ENCODE measurements around the gene TEX29.

TEX29 gene

GRCh38 chr13:111319998-111320911 lies at the start of gene TEX29:
Gene TEX29, plus strand, starts transcription at chr13:111320642. Its CDS starts 249 bp downstream, at chr13:111320891.
- no peak for DNase-seq

GRCh38 chr13:111270765-111271698 lies 49.4 kb upstream of the TEX29 start:
- DNase-seq = no peak

- no peak for DNase-seq
Measured at GRCh38 chr13:111272117-111272516, 48.3 kb upstream of the TEX29 start.

DNA sequence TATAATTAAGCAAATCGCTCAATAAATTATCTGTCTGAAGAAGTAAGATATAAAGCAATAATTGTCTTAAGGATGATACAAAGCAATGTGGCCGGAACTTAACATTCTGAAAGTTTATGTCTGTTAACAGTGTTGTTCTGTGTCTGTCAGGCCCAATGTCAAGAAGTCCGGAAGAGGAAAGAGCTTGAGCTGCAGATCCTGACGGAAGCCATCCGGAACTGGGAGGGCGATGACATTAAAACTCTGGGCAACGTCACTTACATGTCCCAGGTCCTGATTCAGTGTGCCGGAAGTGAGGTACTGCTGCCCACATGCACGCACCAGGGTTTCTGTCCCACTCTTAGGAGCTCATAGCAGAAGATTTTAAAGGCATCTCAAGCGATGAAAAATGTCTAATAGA lies 45.1 kb upstream of the TEX29 start:
- no peak for DNase-seq

DNA sequence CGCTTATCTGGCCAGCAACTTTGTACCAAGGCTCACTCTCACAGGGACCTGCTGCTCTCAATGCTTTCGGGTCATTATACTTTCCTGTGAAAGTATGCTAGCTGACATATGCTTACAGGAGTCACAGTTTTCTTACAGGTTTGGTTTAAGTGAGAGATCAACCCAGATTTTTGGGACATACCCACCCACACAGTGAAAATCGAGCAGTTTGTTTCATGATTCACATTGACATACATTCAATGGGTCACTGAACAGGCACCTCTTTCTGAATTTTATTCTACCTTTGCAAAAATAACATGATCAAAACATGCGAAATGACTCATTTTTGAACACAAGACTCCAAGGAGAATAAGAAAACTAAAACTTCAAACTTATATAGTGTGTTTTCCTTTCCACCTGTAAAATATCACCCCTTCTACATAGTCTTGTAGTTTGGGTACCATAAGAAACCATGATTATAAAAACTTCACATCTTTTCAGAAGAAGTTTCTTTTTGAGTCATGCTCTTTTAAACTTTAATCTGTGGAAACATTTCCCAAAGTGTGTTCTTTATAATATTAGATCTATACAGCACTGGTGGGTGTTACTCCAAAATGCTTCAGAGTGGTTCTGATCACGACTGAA lies 44.3 kb upstream of the TEX29 start:
- DNase-seq = no peak

GRCh38 chr13:111278258-111278657 lies 42.2 kb upstream of the TEX29 start:
- no peak for DNase-seq

GRCh38 chr13:111278743-111279652 lies 41.4 kb upstream of the TEX29 start:
- no peak for DNase-seq

GRCh38 chr13:111280226-111280625 lies 40.2 kb upstream of the TEX29 start:
- no peak for DNase-seq

DNA sequence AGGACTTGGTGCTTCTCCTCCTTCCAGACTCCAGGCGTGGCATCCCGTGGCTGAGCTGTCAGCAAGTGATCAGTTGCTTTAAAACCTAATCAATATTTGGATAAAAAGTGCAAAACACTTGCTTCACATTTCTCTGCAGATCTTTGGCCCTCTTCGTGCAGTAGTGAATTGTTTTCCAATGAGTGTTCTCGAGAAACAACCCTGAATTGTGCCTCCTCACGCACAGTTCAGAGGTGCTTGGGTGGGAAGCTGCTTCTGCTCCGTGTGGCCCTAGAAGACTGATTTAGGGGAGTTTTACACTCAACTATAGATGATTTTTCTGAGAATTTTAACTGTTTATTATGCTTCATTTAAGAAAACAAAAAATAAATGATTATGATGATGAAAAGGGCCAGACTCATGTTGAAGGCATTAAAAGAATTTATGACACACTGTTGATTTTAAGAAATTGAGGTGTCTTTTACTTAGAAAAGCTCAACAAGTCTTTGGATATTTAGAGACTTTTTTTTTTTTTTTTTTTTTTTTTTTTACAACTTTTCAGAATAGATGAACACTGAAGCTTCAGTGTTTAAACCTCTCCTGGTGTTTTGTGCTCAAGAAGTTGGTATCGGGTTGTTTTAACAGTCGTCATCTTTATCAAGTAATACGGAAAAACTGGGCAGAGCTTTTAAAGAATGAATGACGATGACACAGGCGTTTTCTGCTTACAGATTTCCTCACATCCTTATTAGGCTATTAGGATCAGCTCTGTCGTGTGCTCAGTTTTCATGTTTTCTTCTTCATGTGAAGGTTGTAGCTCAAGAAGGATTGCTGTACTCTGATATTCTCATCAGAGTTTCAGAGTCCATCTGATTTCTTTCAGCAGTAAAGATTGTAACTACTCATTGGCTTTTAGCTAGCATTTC lies 39.5 kb upstream of the TEX29 start:
- DNase-seq = no peak

DNA sequence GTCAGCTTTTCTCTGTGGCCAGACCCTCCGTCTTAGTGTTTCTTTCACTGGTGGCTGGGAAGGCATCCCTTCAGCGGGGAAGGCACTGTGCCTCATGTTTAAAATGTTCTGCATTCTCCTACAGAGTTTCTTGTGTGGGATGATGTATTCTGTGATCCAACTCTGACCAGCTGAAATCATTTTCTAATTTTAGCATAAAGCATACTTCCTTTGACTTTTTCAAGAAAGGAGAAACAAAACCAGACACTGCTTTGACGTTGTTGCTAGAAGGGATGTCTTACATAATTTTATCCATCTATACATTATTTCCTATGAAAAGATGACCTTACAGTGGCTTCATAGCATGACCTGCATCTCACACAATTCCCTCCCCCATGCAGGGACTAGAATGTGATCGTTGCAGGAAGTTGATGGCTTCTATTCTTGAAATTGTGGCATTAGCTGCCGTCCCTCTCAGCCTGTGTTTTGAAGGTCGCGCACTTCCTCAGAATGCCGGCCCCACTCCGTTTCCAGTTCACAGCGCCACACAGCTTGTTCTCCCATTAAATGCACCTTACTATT lies 38.6 kb upstream of the TEX29 start:
- no peak for DNase-seq

DNA sequence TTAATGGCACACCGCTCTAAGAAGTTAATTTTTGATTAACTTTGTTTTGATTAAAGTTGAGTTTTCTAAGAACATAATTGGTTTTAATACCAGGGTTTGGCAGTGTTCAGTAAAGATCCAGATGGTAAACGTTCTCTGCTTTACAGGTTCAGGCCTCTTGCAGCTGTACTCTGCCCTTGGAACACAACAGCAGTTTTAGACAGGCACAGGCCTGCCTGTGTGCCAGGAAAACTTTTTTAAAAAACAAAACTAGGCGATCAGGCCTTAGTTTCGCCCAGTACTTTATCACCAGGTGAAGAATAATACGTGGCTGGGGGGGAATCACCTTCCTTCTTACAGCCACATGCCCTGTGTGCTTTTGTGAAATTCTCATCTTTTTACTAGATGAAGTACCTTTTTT lies 38.0 kb upstream of the TEX29 start:
- no peak for DNase-seq

GRCh38 chr13:111282997-111283396 lies 37.4 kb upstream of the TEX29 start:
- no peak for DNase-seq

DNA sequence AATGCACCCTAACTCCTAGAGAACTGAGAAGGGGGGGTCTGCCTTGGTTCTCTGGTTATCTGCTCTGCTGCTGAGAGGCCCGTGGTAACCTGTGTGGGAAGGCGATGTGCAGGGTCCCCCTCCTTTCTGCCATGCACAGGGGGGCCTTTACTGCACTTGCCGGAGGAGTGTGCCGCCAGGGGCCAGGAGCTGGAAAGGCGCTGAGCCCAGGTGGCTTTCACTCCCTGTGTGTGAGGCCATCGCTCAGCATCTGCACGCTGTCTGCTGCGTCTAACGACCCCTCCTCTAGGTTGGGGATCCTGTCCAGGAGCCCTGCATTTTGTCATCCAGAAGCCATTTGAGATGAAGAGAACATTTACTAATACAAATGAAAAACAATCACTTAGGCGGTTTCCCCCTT lies 37.0 kb upstream of the TEX29 start:
- no peak for DNase-seq

DNA sequence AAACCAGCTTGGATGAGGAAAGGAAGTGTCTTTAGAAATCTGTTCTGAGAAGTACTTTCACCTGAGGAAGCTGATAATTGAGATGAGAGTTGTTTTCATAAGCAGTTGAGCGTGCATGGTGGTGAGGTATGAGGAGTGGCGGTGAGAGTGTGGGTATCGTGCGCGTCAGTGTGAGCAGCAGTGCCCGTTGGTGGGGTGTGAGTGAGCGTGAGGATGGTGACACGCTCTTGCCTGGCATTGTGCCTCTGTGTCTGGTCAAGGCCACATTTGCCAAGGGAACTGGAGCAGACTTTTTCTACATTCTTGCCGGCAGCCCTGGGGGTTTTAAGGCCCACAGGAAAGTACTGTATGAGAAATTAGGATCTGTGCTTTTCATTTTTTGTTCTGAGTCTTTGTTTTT lies 36.5 kb upstream of the TEX29 start:
- DNase-seq = no peak

DNA sequence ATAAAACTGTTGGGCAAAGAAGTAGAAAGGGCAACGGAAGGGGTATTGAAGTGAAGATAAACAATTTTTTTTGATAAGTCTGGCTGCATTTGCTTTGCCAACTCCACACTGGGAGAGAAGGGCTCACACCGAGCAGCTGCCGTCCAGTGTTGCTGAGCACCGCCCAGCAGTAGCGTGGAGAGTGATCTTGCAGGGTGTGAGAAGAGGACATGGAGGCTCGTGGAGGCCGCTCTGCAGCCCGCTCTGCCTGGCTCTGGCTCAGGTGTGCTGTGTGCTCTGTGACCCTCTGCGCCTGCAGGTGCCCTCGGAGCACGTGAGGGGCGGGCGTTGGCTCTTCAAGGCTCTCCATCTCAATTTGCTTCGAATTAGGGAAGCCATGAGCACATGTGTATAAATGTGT lies 35.9 kb upstream of the TEX29 start:
- DNase-seq = no peak

GRCh38 chr13:111286162-111286561 lies 34.3 kb upstream of the TEX29 start:
- DNase-seq = no peak

- no peak for DNase-seq
Measured at GRCh38 chr13:111286749-111287148, 33.7 kb upstream of the TEX29 start.

DNA sequence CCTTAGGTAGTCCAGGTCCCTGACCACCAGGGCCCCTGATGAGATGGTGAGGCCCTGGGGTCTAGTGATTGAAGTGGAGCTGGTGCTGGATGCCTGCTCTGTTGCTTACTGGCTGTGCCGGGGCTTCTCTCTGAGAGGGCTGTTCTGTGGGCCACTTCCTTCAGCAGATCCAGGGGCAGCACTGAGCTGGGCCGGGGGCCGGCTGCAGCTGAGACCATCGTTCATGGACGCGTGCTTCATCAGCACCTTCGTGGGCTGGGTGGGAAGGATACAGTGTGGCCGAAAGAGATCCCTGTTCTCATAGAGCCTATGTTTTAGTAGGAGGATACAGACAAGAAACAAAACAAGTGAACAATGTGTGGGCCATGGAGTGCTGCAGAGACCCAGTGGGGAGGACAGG lies 33.2 kb upstream of the TEX29 start:
- no peak for DNase-seq

DNA sequence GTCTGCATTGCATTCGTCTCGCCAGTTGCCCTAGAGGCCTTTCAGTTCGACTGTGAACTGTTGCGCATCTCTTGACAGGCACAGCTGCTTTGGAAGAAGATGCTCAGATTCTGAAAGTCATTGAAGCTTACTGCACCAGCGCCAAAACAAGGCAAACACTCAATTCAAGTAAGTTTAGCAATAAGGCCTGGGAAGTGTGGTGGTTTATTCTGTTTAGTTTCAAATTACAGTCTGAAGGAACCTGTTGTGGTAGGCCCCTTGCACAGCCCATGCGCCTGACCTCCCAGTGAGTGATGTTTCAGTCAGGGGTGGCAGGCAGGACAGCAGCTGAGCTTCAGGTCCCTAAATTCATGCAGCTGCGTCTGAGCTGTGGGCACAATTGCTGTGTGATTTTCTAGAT lies 32.2 kb upstream of the TEX29 start:
- no peak for DNase-seq

DNA sequence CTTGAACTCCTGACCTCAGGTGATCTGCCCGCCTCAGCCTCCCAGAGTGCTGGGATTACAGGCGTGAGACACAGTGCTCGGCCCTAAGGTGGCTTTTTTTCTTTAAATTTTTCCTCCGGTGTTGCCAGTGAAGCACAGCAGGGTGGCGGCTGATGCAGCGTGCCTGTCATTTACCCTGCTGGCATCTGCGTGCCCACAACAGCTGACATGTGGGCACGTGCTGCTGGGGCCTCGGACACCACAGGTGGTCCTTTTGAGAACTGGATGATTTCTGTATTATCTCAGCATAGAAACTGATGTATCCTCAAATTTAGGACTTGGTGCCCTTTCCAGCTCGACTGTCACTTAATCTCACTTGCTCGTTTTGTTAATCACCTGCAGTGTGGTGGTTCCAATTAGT lies 31.2 kb upstream of the TEX29 start:
- no peak for DNase-seq

GRCh38 chr13:111291908-111292307 lies 28.5 kb upstream of the TEX29 start:
- no peak for DNase-seq

All from stimulated activated CD8-positive, alpha-beta memory T cell treated with anti-CD3 and anti-CD28 coated beads, Interleukin-4, amount 100 ng/mL, for 48 hours (primary cell).